Mesodermal cell (in vitro differentiated cells): ENCODE results near the gene GJA4.
A peak's percentile ranks its signal among the peaks of the same experiment; 100 is the strongest.
"Not testable (repeated sequence)": the region's sequence is repeated elsewhere in the genome, so short reads cannot be mapped to it uniquely, and the experiment has no call there.

ENCODE experiments used
- H3K27ac ChIP-seq: 2 replicates; pipeline ENCODE4 v1.7.0; 2013; ENCODE audit warnings: mild to moderate bottlenecking, low read depth, low read length, moderate library complexity; ENCODE audit not compliant: severe bottlenecking
- H3K36me3 ChIP-seq: 2 replicates; pipeline ENCODE4 v1.7.1; 2013; ENCODE audit warnings: mild to moderate bottlenecking, low read length, moderate library complexity; ENCODE audit not compliant: control insufficient read depth, insufficient read depth
- H3K4me1 ChIP-seq: one replicate; pipeline ENCODE4 v1.7.1; 2013; ENCODE audit warnings: mild to moderate bottlenecking, low read length; ENCODE audit not compliant: insufficient read depth, control insufficient read depth, poor library complexity, severe bottlenecking
- H3K4me3 ChIP-seq: 2 replicates; pipeline ENCODE4 v1.7.0; 2013; ENCODE audit warnings: low read length, control low read depth, mild to moderate bottlenecking; ENCODE audit not compliant: insufficient read depth, poor library complexity, severe bottlenecking; ENCODE audit errors: extremely low read depth
- H3K9me3 ChIP-seq: 2 replicates; pipeline ENCODE4 v1.7.1; 2013; ENCODE audit warnings: mild to moderate bottlenecking, low read length, moderate library complexity; ENCODE audit not compliant: control insufficient read depth
- WGBS, 2 experiments: methylation state at CpG; one replicate each; pipeline ENCODE4 v1.1.5; 2013; ENCODE audit warnings: missing lambda C conversion rate in 2 of 2; ENCODE audit not compliant: insufficient coverage in 2 of 2; 5-methylcytosine and 5-hydroxymethylcytosine counted together

GJA4 gene

DNA sequence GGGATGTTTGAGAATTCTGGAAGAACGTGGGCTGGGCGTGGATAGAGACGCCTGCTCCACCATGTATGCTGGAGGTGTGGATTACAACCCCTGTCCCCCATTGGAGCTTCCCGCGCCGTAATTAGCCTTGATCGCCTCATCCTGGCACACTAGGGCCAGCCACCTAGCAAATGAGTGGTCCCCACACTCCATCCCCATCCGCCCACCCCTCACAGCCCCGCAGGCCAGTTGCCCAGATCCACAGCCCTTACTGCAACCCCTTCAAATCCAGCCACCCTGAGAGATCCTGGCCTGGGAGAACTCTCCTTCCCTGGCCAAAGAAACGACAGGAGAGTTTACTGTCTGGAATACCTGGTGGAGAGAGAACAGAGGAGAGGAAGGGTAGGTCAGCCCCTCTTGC is 375 bp upstream of the GJA4 start:
- Histone ChIP-seq H3K36me3 (peaks cover 4% of the 10 kb centered on the region), H3K4me3 (peak overlapping the region; percentile 35), H3K27ac (no peak overlapping the region), H3K4me1 (no peaks in the 10 kb centered on the region), H3K9me3 (no peaks in the 10 kb centered on the region)
- WGBS, 2 experiments, result 86 to 95% methylated on average over 4 to 9 of the region's 10 CpGs

DNA sequence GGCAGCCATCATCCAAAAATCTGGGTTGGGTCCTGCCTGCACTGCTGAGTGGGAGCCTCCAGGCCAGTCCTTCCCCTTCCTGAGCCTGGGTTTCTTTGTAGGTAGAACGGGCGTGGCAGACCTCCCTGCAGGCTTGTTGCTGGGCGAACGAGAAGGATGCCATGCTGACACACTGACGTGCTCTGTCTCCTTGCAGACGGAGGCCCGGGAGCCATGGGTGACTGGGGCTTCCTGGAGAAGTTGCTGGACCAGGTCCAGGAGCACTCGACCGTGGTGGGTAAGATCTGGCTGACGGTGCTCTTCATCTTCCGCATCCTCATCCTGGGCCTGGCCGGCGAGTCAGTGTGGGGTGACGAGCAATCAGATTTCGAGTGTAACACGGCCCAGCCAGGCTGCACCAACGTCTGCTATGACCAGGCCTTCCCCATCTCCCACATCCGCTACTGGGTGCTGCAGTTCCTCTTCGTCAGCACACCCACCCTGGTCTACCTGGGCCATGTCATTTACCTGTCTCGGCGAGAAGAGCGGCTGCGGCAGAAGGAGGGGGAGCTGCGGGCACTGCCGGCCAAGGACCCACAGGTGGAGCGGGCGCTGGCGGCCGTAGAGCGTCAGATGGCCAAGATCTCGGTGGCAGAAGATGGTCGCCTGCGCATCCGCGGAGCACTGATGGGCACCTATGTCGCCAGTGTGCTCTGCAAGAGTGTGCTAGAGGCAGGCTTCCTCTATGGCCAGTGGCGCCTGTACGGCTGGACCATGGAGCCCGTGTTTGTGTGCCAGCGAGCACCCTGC is 1.4 kb downstream of the GJA4 start:
- no peaks in the 10 kb centered on the region for H3K4me1 ChIP-seq
- peaks cover 4% of the 10 kb centered on the region for H3K36me3 ChIP-seq
- no peak overlapping the region for H3K27ac ChIP-seq
- no peaks in the 10 kb centered on the region for H3K9me3 ChIP-seq
- H3K4me3 ChIP-seq, result peak overlapping the region; percentile 35
- WGBS, 2 experiments, result 94 to 95% methylated on average over 37 to 38 of the region's 40 CpGs

DNA sequence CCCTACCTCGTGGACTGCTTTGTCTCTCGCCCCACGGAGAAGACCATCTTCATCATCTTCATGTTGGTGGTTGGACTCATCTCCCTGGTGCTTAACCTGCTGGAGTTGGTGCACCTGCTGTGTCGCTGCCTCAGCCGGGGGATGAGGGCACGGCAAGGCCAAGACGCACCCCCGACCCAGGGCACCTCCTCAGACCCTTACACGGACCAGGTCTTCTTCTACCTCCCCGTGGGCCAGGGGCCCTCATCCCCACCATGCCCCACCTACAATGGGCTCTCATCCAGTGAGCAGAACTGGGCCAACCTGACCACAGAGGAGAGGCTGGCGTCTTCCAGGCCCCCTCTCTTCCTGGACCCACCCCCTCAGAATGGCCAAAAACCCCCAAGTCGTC is 2.0 kb downstream of the GJA4 start:
- Histone ChIP-seq H3K9me3 (no peaks in the 10 kb centered on the region), H3K36me3 (peaks cover 4% of the 10 kb centered on the region), H3K4me1 (no peaks in the 10 kb centered on the region), H3K27ac (no peak overlapping the region), H3K4me3 (peak overlapping the region; percentile 35)
- 93 to 97% methylated on average over 8 of the region's 12 CpGs for WGBS, 2 experiments

DNA sequence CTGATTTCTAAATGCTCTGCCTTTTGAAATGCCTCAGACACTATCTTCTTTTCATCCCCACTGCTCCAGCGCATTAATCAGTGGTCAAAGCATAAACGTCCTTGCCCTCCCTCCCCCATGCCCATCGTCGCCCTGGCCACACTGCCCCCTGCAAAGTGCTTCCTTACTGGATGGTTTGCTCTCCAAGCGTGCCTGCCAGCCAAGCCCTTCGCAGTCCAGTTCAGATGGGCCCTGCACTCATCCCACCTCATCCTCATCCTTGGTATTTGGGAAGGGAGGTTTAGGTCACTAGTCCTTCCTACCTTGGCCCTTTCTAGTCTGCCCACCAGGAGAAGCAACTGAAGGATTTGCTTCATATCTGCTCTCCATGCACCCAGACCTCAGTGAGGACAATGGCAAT is 3.1 kb downstream of the GJA4 start:
- H3K27ac ChIP-seq, result no peak overlapping the region
- peak overlapping the region; percentile 35 for H3K4me3 ChIP-seq
- H3K9me3 ChIP-seq, result no peaks in the 10 kb centered on the region
- peaks cover 4% of the 10 kb centered on the region for H3K36me3 ChIP-seq
- H3K4me1 ChIP-seq, result no peaks in the 10 kb centered on the region
- WGBS, 2 experiments, result 68 to 94% methylated on average over 3 to 5 of the region's 6 CpGs

DNA sequence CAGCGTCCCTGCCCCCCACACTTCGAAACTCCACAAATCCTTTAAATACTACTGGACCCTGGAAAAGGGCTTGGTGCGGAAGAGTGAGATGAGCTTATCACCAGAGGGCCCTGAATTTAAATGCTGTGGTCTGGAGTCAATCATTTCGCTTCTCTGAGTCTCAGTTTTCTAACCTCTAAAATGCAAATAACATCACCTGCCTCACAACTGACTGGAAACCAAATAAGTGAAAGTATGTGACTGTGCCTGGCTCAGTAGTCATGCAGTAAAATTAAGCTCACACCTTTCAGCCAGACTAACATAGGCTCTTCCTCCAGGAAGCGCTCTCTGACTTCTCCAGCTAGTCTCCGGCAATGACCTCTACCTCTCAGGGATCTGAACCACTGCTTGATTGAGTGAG is 4.2 kb downstream of the GJA4 start:
- Histone ChIP-seq H3K4me3 (peak overlapping the region; percentile 35), H3K9me3 (no peaks in the 10 kb centered on the region), H3K4me1 (no peaks in the 10 kb centered on the region), H3K27ac (no peak overlapping the region), H3K36me3 (peaks cover 4% of the 10 kb centered on the region)
- WGBS, 2 experiments, result 80 to 81% methylated on average over 2 of the region's 6 CpGs

DNA sequence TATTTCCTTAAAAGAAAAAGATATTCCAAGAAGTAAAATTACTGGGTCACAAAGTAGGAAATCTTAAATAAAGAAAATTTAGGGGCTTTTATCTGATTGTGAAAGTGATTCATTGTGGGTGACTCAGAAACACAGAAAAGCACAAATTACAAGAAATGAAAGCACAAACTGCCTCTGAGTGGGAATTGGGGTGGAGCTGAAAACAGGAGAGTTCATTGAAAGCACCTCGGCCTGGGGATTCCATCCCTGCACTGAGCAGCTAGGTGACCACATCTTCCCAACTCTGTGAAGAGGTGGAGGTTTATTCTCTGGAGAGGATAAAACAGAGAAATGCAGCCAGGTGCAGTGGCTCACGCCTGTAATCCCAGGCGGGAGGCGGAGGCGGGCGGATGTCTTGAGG is 7.4 kb downstream of the GJA4 start:
- Histone ChIP-seq H3K27ac (no peak overlapping the region), H3K36me3 (no peaks in the 10 kb centered on the region), H3K9me3 (no peaks in the 10 kb centered on the region), H3K4me3 (no peak overlapping the region), H3K4me1 (no peaks in the 10 kb centered on the region)
- WGBS, 2 experiments, result 100% methylated on average over 1 to 5 of the region's 6 CpGs

DNA sequence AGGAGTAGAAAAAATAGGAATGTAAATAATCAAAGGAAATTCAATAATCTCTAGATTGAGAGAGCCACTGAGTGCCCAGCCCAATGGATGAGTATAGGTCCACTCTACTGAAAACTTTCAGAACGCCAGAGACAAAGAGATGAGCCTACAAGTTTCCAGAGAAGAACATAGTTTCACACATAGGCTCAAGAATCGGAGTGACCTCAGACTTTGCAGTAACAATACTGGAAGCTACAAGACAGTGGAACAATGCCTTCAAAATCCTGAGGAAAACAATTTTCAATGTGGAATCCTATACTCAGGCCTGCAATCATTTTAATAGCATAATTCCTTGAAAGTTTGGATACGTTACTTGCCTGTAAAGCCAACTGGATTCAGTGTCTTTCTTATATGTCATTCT is 11.0 kb downstream of the GJA4 start:
- no peaks in the 10 kb centered on the region for H3K4me1 ChIP-seq
- no peaks in the 10 kb centered on the region for H3K9me3 ChIP-seq
- no peak overlapping the region for H3K27ac ChIP-seq
- no peaks in the 10 kb centered on the region for H3K36me3 ChIP-seq
- no peak overlapping the region for H3K4me3 ChIP-seq
- WGBS, 2 experiments, result 83 to 84% methylated on average over 2 to 3 of the region's 3 CpGs

DNA sequence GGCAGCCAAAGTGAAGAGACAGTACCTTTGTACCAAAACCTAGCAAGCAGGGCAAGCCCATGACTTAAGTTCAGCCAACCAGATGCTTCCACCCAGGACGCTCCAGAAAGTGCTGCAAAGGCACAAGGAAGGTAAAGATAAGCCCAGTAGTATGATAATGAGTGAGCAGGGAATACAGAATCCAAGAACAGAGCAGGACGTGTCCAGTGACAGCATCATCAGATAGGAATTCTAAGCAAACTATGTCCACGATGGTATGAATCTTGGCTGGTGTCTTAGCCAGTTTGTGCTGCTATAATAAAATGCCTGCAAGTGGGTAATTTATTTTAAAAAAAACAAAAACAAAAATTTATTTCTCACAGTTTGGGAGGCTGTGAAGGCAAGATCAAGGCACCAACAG is 13.6 kb downstream of the GJA4 start:
- Histone ChIP-seq H3K4me1 (no peaks in the 10 kb centered on the region), H3K9me3 (no peaks in the 10 kb centered on the region), H3K27ac (no peak overlapping the region), H3K36me3 (no peaks in the 10 kb centered on the region), H3K4me3 (no peak overlapping the region)
- 83 to 91% methylated on average over 2 to 3 of the region's 3 CpGs for WGBS, 2 experiments

DNA sequence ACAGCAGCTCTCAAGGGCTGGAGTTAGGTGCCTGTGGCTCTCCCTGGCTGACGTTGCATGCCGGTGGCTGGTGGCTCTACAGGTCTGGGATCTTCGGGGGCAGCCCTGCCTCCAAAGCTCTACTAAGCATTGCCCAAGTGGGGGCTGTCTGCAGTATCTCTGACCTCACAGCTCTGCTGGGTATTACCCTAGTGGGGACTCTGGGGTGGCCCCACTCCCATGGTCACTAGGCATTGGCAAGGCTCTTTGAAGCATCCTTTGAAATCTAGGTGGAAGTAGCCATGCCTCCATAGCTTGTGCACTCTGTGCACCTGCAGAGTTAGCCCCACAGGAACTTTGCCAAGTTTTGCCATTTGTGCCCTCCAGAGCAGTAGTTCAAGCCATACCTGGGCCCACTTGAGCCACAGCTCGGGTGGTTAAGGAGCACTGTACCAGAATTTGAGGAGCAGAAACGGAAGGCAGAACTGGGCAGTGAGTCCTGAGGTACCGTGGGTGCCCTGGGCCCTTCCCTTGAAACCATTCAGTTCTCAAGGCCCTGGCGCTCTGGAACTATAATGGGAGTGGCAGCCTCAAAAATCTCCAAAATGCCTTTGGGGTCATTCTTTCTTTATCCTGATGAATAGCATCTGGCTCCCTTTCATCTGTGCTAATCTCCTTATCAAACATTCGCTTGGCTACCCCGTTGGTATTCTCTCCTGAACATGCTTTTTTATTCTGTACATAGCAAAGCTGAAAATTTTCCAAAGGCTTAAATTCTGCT is 15.4 kb downstream of the GJA4 start:
- no peaks in the 10 kb centered on the region for H3K36me3 ChIP-seq
- H3K4me1 ChIP-seq, result no peaks in the 10 kb centered on the region
- H3K4me3 ChIP-seq, result no peak overlapping the region
- no peaks in the 10 kb centered on the region for H3K9me3 ChIP-seq
- WGBS, 2 experiments, result 90 to 91% methylated on average over 9 of the region's 9 CpGs
- H3K27ac ChIP-seq, result no peak overlapping the region

DNA sequence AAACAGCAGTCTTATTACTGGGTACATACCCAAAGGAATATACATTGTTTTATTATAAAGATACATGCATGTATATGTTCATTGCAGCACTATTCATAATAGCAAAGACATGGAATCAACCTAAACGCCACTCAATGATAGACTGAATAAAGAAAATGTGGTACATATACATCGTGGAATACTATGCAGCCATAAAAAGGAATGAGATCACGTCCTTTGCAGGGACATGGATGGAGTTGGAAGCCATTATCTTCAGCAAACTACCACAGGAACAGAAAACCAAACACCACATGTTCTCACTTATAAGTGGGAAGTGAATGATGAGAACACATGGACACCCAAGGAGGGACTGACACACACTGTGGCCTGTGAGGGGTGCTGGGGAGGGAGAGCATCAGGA is 18.0 kb downstream of the GJA4 start:
- no CpG with 5 or more reads among the region's 3 CpGs for WGBS, 2 experiments
- H3K36me3 ChIP-seq, H3K4me3 ChIP-seq, H3K27ac ChIP-seq, H3K4me1 ChIP-seq, H3K9me3 ChIP-seq: not testable (repeated sequence)

DNA sequence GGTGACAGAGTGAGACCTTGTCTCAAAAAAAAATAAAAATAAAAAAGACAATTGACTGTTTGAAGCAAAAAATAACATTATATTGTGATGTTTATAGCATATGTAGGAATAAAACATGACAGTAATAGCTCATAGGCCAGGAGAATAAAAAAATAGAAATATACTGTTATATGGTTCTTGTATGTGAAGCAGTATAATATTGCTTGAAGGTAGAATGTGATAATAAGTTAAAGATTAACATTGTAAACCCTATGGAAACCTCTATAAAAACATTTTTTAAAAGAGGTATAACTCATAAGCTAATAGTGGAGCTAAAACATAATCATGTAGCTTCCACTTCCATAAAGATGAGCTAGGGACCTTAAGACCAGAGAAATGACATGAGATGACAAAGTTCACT is 23.5 kb downstream of the GJA4 start:
- Histone ChIP-seq H3K9me3 (no peaks in the 10 kb centered on the region), H3K4me3 (no peak overlapping the region), H3K4me1 (no peaks in the 10 kb centered on the region), H3K27ac (no peak overlapping the region), H3K36me3 (no peaks in the 10 kb centered on the region)
